NCI-H82 (cell line): ENCODE data around the gene SMCO1.
"Not testable (repeated sequence)": the region's sequence is repeated elsewhere in the genome, so short reads cannot be mapped to it uniquely, and the experiment has no call there.

Experiments used
- DNase-seq: peaks from one replicate; lab custom pipeline; 2025; lab: John Stamatoyannopoulos, UW

Gene SMCO1

GRCh38 chr3:196492080-196492479 is 23.1 kb downstream of the SMCO1 start:
- no peak for DNase-seq

GRCh38 chr3:196489747-196490146 is 25.4 kb downstream of the SMCO1 start:
- DNase-seq: no peak

GRCh38 chr3:196486263-196486662 is 28.9 kb downstream of the SMCO1 start:
- DNase-seq: no peak

GRCh38 chr3:196477678-196478077 is 37.5 kb downstream of the SMCO1 start:
- DNase-seq: no peak

GRCh38 chr3:196472286-196472685 is 42.9 kb downstream of the SMCO1 start:
- DNase-seq: no peak

GRCh38 chr3:196471551-196471950 is 43.6 kb downstream of the SMCO1 start:
- DNase-seq: no peak

GRCh38 chr3:196470182-196470581 is 45.0 kb downstream of the SMCO1 start:
- DNase-seq: not testable (repeated sequence)

GRCh38 chr3:196463804-196464203 is 51.3 kb downstream of the SMCO1 start:
- no peak for DNase-seq

GRCh38 chr3:196463478-196463756 is 51.7 kb downstream of the SMCO1 start:
- no peak for DNase-seq

- not testable (repeated sequence) for DNase-seq
These were observed 52.3 kb downstream of the SMCO1 start for GRCh38 chr3:196462680-196463477.

GRCh38 chr3:196458063-196458462 is 57.1 kb downstream of the SMCO1 start:
- no peak for DNase-seq

- DNase-seq: not testable (repeated sequence)
These were observed 57.7 kb downstream of the SMCO1 start for GRCh38 chr3:196457470-196457869.
